Psoas muscle (tissue), 8 donors: ENCODE measurements around the gene DSG1. TPM values are rescaled to one million over a fixed set of nuclear protein-coding genes. Genes with fewer than 3 reads are reported as not detected.

Experiments used
- ATAC-seq, 4 donors: fragments of 200-7000 bp; cut with Tn5 transposase; one replicate each; pipeline ENCODE4 v1.9.1; 2020; ENCODE audit warnings: moderate library complexity in 3 of 4, mild to moderate bottlenecking in 2 of 4
- DNase-seq, 2 donors: peaks; one replicate each; pipeline ENCODE4 v3.0.0-alpha.2; 2020
- H3K27ac ChIP-seq: fragments of 200-600 bp; one replicate; pipeline ENCODE4 v1.8.0; 2022
- H3K27me3 ChIP-seq, 3 donors: fragments of 200-600 bp in 1 of 3; one replicate each; pipeline versions ENCODE4 v1.6.1 to v1.8.0; 2013 to 2022; ENCODE audit warnings: low read length in 2 of 3, mild to moderate bottlenecking in 2 of 3, moderate library complexity in 1 of 3; ENCODE audit not compliant: insufficient read depth in 3 of 3
- H3K36me3 ChIP-seq, 2 donors: fragments of 200-600 bp in 1 of 2; one replicate each; pipeline versions ENCODE4 v1.6.1 to v1.8.0; 2013 to 2022; ENCODE audit warnings: low read depth in 1 of 2, mild to moderate bottlenecking in 1 of 2, moderate library complexity in 1 of 2; ENCODE audit not compliant: insufficient read depth in 1 of 2
- H3K4me1 ChIP-seq: fragments of 200-600 bp; one replicate; pipeline ENCODE4 v1.8.0; 2022
- H3K4me3 ChIP-seq: fragments of 200-600 bp; one replicate; pipeline ENCODE4 v1.8.0; 2022; ENCODE audit warnings: mild to moderate bottlenecking
- H3K9me3 ChIP-seq: fragments of 200-600 bp; one replicate; pipeline ENCODE4 v1.8.0; 2022
- CTCF ChIP-seq: fragments of 200-600 bp; IDR thresholded peaks from one replicate; pipeline ENCODE4 v1.8.0; 2022; ENCODE audit warnings: antibody characterized with exemption
- WGBS, 3 donors: extraction: QIAGEN DNeasy Blood & Tissue Kit; methylation state at CpG; one replicate each; pipeline versions ENCODE4 v1.1.6 to v1.1.7; 2013; 5-methylcytosine and 5-hydroxymethylcytosine counted together
- intact Hi-C, 2 donors: fragments of 100-400 bp; cut with DNase I; formaldehyde crosslinking; loops; one replicate each; pipeline versions ENCODE4 v1.11.0 to v1.14.2; 2022
- polyA plus RNA-seq, 3 donors: library from polyadenylated mRNA; stranded (reverse); fragments of 200-250 nt; gene quantifications; one replicate each; pipeline ENCODE4 v1.2.3, GENCODE V29; 2013
- total RNA-seq, 4 donors: library from RNA; stranded (reverse); fragmentation: NEBNext Ultra II Directional in 2 of 4; extraction: Animal tissue kit (Norgen Biotek cat#: 25700) in 2 of 4; gene quantifications; one replicate each; pipeline versions ENCODE4 v1.2.1 to v1.2.4, GENCODE V29; 2021 to 2023
- donor health status: healthy with polysubstance abuse.
- donor health status: DM: no; HTN: no; CAD: no; lungs with moderate emphysema.
- donor health status: Bipolar disorder and iron deficiency.
- donor health status: healthy.
- donor health status: DM: yes; HTN: yes; CAD: no.
- donor health status: DM: no; HTN: no; CAD: no.
- donor health status: DM: no; HTN: no; CAD: no.
- donor health status: DM: yes; HTN: yes; CAD: no.

Gene DSG1
- total and polyA plus RNA-seq, 7 donors = not detected

DNA sequence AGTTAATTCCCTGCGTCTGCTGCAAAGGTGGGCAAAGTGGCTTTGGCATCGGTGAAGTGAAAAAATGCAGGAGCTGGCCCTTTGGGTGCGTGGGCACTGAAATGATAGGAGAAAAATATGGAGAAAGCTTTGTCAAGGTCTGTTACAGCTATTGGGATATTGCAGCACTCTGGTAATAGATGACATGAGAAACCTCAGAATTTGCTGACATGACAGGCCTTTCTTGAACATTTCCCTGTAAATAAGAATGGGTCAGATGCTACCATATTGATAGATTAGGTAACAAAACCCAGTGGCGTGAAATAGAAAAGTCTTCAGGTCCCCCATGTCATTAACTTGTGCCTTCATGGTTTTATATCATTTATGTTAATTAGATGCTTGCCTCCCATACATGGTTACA is 46.2 kb downstream of the DSG1 start:
- no peak overlapping the region for H3K27ac ChIP-seq
- intact Hi-C loops = no loop called here
- 91 to 95% (median 94%) methylated on average over 4 of the region's 4 CpGs for WGBS, 3 donors
- H3K27me3 ChIP-seq = no peaks in the 10 kb centered on the region
- ATAC-seq (no peak), DNase-seq (no peak)
- H3K36me3 ChIP-seq = no peaks in the 10 kb centered on the region
- H3K4me3 ChIP-seq = no peak overlapping the region
- no peaks in the 10 kb centered on the region for H3K4me1 ChIP-seq
- H3K9me3 ChIP-seq = no peaks in the 10 kb centered on the region
- no peak for TF ChIP-seq CTCF

- no peaks in the 10 kb centered on the region for H3K36me3 ChIP-seq
- no peaks in the 10 kb centered on the region for H3K9me3 ChIP-seq
- H3K27me3 ChIP-seq = no peaks in the 10 kb centered on the region
- no peaks in the 10 kb centered on the region for H3K4me1 ChIP-seq
- DNase-seq = no peak
- no peak overlapping the region for H3K27ac ChIP-seq
- H3K4me3 ChIP-seq = no peak overlapping the region
- intact Hi-C loops = no loop called here
- ATAC-seq = no peak
- no peak for TF ChIP-seq CTCF
Observed at GRCh38 chr18:31369478-31369877, 51.5 kb downstream of the DSG1 start.

- DNase-seq (no peak), ATAC-seq (no peak)
- H3K27ac ChIP-seq = no peak overlapping the region
- no peaks in the 10 kb centered on the region for H3K27me3 ChIP-seq
- H3K4me1 ChIP-seq = no peaks in the 10 kb centered on the region
- H3K4me3 ChIP-seq = no peak overlapping the region
- TF ChIP-seq CTCF = no peak
- H3K36me3 ChIP-seq = no peaks in the 10 kb centered on the region
- H3K9me3 ChIP-seq = no peaks in the 10 kb centered on the region
- intact Hi-C loops = no loop called here
Observed at GRCh38 chr18:31371989-31372388, 54.0 kb downstream of the DSG1 start.

GRCh38 chr18:31373641-31374040 is 55.7 kb downstream of the DSG1 start:
- no peak for ATAC-seq
- Histone ChIP-seq H3K4me3 (no peak overlapping the region), H3K27me3 (no peaks in the 10 kb centered on the region), H3K27ac (no peak overlapping the region), H3K36me3 (no peaks in the 10 kb centered on the region), H3K4me1 (no peaks in the 10 kb centered on the region), H3K9me3 (no peaks in the 10 kb centered on the region)
- no peak for DNase-seq
- TF ChIP-seq CTCF = no peak
- whole genome bisulfite sequencing, 3 donors = 81 to 83% (median 82%) methylated on average over 4 of the region's 4 CpGs
- intact Hi-C loops = no loop called here

DNA sequence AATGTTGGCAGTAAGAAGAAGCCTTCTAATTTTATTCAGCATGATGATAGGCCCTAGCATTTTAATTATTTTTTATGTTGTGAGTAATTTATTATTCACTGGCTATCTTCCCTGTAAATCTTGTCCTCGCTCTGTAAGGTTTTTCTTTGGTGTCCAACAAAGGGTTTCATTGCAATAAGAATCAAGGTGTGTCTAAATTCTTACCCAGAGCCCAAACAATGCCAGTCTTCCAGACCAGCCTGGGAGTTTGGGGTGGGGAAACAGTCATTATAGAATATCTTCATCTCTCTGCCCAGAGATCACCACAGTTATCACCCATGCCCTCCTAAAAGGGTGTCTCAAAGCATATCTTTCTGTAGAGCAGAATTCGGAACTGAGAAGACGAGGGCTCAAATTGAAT is 58.5 kb downstream of the DSG1 start, which contains the start of gene DSG4:
TSS of gene DSG4 (plus strand) at position 301 of the 400 bp plus-strand sequence. CDS start 135 bp downstream, outside the sequence.
- no peak for TF ChIP-seq CTCF
- Histone ChIP-seq H3K4me3 (no peak within 1 kb of the TSS), H3K36me3 (no peaks in the 10 kb centered on the region), H3K9me3 (no peaks in the 10 kb centered on the region), H3K27ac (no peak within 1 kb of the TSS), H3K4me1 (no peaks in the 10 kb centered on the region), H3K27me3 (no peaks in the 10 kb centered on the region)
- intact Hi-C loops = no loop called here
- ATAC-seq (no peak), DNase-seq (no peak)
- WGBS, 3 donors = 90 to 92% (median 91%) methylated on average over 3 of the region's 3 CpGs
